Measurements from ENCODE around the gene RARS1. TPM values are rescaled to one million over a fixed set of nuclear protein-coding genes. Genes with fewer than 3 reads are reported as not detected.

The RARS1 gene
- 100 to 1,000 TPM in 1 of 3 donors, 10 to 100 TPM in 2; 67.7 to 106 (median 96.4) TPM for total RNA-seq

DNA sequence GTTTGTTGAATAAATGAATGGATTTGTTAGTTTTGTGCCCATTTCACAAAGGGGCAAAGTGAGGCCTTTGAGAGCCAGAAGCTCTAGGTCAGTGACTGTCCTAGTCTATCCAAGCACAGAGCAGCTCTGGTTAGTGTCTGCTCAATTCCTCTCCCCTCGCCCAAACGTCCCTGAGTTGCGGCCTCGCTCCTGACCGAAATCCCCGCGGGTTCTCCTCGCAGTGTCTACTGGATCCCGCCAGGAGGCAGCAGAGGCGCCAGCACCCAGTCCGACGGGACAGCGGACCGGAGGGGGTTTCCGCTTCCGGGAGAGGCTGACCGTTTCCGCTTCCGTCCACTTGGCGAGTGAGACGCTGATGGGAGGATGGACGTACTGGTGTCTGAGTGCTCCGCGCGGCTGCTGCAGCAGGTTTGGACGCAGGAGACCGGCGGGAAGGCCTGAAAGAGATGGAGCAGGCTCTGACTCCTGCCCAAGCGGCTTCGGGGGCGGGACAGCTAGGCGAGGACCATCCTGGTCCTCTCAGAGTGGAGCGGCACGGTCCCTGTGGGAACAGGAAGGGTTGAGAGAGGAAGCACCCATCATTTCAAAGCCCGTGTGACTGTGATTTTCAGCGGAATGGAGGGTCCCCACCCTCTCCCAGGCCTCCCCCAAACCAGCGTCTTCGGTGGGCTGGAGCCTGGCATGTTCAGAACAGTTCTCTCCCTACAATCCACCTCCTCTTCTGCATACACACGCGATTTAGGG lies at the start of gene RARS1:
Gene RARS1, plus strand, starts transcription at position 336 of the 744 bp plus-strand sequence. Its CDS starts 28 bp downstream, at position 364.
- peak; percentile 83 to 91 for DNase-seq (ENCODE audit: low spot score in 2 of 2)
- intact Hi-C loops (cut with DNase I; ENCODE audit: low total_unique reads), result no loop called here
- H3K27ac ChIP-seq, result peak within 1 kb of the TSS; percentile 80

DNA sequence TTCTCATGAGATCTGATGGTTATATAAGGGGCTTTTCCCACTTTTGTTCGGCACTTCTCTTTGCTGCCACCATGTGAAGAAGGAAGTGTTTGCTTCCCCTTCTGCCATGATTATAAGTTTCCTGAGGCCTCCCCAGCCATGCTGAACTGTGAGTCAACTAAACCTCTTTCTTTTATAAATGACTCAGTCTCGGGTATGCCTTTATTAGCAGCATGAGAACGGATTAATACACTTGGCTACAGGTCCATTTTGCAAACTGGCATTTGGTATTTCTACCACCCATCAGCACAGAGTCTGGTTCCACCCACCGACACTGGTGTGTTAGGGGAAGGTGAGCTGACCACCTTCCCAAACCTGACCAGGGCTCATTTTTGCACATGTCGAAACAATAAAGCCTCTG lies 47.9 kb upstream of the RARS1 start:
- DNase-seq (ENCODE audit: low spot score in 2 of 2), result no peak
- intact Hi-C loops (cut with DNase I; ENCODE audit: low total_unique reads), result no loop called here
- no peaks in the 10 kb centered on the region for H3K27me3 ChIP-seq

More for the DNA sequence above, at the start of gene RARS1:
- Histone ChIP-seq H3K4me1 (no peaks in the 10 kb centered on the region), H3K9me3 (no peaks in the 10 kb centered on the region), H3K27me3 (no peaks in the 10 kb centered on the region), H3K4me3 (peak within 1 kb of the TSS; percentile 82 to 93 (median 92)), H3K36me3 (no peaks in the 10 kb centered on the region)
- TF ChIP-seq POLR2AphosphoS5 (IDR thresholded peaks at IDR 0.05) (peak; percentile 84 to 93 (median 92)), POLR2A (IDR thresholded peaks at IDR 0.05) (peak; percentile 78)
- TF ChIP-seq, protein P1, sequence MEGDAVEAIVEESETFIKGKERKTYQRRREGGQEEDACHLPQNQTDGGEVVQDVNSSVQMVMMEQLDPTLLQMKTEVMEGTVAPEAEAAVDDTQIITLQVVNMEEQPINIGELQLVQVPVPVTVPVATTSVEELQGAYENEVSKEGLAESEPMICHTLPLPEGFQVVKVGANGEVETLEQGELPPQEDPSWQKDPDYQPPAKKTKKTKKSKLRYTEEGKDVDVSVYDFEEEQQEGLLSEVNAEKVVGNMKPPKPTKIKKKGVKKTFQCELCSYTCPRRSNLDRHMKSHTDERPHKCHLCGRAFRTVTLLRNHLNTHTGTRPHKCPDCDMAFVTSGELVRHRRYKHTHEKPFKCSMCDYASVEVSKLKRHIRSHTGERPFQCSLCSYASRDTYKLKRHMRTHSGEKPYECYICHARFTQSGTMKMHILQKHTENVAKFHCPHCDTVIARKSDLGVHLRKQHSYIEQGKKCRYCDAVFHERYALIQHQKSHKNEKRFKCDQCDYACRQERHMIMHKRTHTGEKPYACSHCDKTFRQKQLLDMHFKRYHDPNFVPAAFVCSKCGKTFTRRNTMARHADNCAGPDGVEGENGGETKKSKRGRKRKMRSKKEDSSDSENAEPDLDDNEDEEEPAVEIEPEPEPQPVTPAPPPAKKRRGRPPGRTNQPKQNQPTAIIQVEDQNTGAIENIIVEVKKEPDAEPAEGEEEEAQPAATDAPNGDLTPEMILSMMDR (IDR thresholded peaks at IDR 0.05), result peak; percentile 87 to 98 (median 97)

DNA sequence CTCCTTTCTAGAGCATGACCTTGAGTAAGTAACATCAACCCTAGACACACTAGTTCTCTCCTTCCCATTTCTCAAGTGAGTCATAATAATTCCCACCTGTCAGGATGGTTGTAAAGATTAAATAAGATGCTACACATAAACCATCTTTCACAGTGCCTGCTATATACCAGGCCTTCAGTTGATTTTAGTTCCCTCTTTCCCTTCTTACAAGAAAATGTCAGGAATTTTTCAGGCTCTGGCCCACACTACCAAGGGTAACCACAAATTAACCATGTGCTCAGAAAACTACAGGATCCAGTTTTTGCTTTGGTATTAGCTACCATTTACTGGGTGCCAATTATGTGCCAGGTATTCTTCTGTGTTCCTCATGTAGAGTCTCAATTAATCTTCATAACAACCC lies 42.7 kb upstream of the RARS1 start:
- Histone ChIP-seq H3K4me1 (no peaks in the 10 kb centered on the region), H3K4me3 (no peak overlapping the region), H3K27ac (no peak overlapping the region), H3K27me3 (no peaks in the 10 kb centered on the region), H3K36me3 (peaks cover 5% of the 10 kb centered on the region), H3K9me3 (no peaks in the 10 kb centered on the region)
- TF ChIP-seq POLR2A (IDR thresholded peaks at IDR 0.05) (no peak), POLR2AphosphoS5 (IDR thresholded peaks at IDR 0.05) (no peak)
- TF ChIP-seq, protein P1 (IDR thresholded peaks at IDR 0.05), result no peak
- intact Hi-C loops (cut with DNase I; ENCODE audit: low total_unique reads), result no loop called here
- no peak for DNase-seq (ENCODE audit: low spot score in 2 of 2)

More for the DNA sequence above, 47.9 kb upstream of the RARS1 start:
- Histone ChIP-seq H3K36me3 (peaks cover 5% of the 10 kb centered on the region), H3K27ac (no peak overlapping the region), H3K4me1 (no peaks in the 10 kb centered on the region), H3K9me3 (no peaks in the 10 kb centered on the region), H3K4me3 (no peak overlapping the region)
- TF ChIP-seq POLR2AphosphoS5 (IDR thresholded peaks at IDR 0.05) (no peak), POLR2A (IDR thresholded peaks at IDR 0.05) (no peak)
- TF ChIP-seq, protein P1 (IDR thresholded peaks at IDR 0.05), result no peak

DNA sequence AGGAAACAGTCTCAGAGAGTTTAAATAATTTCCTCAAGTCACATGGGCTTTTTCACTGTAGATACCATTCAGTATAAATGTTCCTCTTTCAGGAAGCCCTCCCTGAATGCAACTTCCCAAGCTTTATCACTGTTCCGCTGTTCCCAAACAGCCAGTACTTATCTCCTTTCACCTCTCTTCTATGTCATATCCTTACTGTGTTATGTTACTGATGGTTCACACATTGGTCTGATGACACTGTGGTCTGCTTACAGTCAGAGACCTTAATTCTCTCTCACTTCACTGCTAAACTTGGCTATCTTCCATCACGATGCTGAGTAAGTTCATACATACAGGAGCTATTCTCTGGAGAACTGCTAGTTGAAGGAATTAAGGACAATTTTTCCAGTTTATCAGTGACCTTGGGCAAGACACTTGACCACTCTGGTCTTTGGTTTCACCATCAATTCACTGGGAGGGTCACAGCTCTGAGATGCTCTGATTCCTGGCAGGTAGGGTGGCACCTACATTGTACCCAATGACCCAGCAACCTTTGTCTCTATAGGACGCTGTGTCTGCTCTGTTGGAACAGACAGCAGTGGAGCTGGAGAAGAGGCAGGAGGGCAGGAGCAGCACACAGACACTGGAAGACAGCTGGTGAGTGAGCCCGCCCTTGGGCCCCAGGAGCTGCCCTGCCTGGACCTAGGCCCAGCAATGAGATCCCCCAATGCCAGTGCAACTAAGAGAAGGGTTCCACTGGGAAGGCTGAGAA lies 42.1 kb upstream of the RARS1 start:
- H3K4me1 ChIP-seq, result no peaks in the 10 kb centered on the region
- intact Hi-C loops (cut with DNase I; ENCODE audit: low total_unique reads), result no loop called here

More for the DNA sequence above, 42.1 kb upstream of the RARS1 start:
- H3K36me3 ChIP-seq, result no peaks in the 10 kb centered on the region
- H3K9me3 ChIP-seq, result no peaks in the 10 kb centered on the region
- TF ChIP-seq, protein P1 (IDR thresholded peaks at IDR 0.05), result no peak
- TF ChIP-seq POLR2A (IDR thresholded peaks at IDR 0.05) (no peak), POLR2AphosphoS5 (IDR thresholded peaks at IDR 0.05) (no peak)
- no peaks in the 10 kb centered on the region for H3K27me3 ChIP-seq
- DNase-seq (ENCODE audit: low spot score in 2 of 2), result no peak
- no peak overlapping the region for H3K27ac ChIP-seq
- no peak overlapping the region for H3K4me3 ChIP-seq
